Sciatic nerve (tissue), 2 donors: ENCODE measurements around the gene SLC1A7. TPM values are rescaled to one million over a fixed set of nuclear protein-coding genes. Genes with fewer than 3 reads are reported as not detected.

Source experiments
- ATAC-seq: fragments of 200-7000 bp; cut with Tn5 transposase; one replicate; pipeline ENCODE4 v1.9.1; 2020; ENCODE audit warnings: mild to moderate bottlenecking, moderate library complexity
- DNase-seq: peaks from one replicate; pipeline ENCODE4 v3.0.0-alpha.2; 2020; ENCODE audit warnings: low spot score
- intact Hi-C: fragments of 100-400 bp; cut with DNase I; formaldehyde crosslinking; loops from one replicate; pipeline ENCODE4 v1.14.2; 2022
- total RNA-seq: library from RNA; stranded (reverse); fragmentation: NEBNext Ultra II Directional; extraction: Animal tissue kit (Norgen Biotek cat#: 25700); gene quantifications from one replicate; pipeline ENCODE4 v1.2.1, GENCODE V29; 2021
- donor health status: DM: no; HTN: no; CAD: no.
- donor health status: DM: no; HTN: no; CAD: no.

SLC1A7 gene
- total RNA-seq, 1 donor from 2014 or later = 0.89 TPM

DNA sequence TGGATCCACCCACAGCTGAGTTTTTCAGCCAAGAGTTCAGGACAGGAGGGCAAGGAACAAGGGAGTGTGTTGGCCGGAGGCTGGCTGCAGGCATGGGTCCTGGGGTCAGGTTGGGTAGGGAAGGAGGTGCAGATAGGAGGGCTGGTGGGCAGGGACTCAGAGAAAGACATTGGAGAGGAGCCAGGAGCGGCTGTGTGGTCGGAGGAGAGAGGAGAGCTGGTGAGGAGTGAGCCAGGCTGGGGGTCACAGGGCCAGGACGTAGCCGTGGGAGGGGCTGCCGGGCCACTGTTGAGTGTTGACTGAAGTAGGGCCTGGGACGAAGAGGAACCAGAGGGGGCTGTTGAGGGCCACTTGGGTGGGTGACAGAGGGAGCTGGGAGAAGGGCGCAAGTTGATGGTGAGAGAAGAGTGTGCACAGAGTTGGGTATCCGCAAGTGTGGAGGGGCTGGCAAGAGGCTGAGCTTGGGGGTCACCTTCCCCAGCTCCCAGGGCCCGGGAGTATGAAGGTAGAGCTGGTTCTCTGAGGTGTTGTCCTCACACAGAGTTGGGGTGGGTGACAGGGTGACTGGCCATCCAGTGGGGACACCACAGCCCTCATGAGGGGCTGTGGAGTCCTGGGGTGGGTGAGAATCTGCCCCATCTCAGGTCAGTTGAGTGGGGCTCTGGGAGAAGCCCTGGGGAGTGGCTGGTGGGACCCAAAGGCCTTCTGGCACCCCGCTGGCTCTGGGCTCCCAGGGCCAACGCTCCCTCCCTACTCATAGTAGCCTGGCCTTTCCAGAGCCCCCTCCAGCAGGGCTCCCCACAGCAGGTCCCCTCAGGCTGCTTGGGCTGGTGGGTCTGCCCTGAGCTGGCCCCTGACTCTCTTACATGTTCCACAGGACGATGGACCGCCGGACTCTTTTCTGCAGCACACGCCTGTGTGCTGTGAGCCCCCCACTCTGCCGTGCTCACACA lies 58.5 kb downstream of the SLC1A7 start:
- DNase-seq = no peak
- no peak for ATAC-seq
- intact Hi-C loops = no loop called here

DNA sequence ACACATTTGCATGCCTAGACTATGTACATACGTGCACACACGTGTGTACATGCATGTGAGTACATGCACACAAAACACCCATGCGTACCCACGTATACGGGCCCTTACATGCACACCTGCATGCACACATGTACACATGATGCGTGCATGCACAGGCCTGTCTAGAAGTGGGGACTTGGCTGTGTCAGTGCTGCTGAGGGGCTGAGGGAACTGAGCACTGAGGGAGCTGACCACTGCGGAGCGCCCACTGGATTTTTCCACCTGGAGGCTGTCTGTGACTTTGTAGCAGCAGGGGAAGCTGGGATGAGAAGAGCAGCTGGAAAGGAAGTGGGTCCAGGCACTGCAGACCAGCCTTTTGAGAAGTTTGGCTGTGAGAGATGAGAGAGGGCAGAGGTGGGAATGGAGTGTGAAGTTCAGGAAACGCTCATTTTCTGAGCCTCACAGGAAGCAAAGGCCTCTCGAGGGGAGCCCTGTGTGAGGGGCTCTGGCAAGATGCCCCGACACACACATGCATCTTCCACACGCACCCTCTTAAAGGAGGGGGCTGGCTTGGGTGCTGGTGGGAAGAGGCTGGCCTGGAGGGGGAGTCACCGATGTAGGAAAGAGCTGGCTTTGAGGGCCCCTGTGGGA lies 59.5 kb downstream of the SLC1A7 start:
- no peak for DNase-seq
- no peak for ATAC-seq
- intact Hi-C loops = no loop called here

DNA sequence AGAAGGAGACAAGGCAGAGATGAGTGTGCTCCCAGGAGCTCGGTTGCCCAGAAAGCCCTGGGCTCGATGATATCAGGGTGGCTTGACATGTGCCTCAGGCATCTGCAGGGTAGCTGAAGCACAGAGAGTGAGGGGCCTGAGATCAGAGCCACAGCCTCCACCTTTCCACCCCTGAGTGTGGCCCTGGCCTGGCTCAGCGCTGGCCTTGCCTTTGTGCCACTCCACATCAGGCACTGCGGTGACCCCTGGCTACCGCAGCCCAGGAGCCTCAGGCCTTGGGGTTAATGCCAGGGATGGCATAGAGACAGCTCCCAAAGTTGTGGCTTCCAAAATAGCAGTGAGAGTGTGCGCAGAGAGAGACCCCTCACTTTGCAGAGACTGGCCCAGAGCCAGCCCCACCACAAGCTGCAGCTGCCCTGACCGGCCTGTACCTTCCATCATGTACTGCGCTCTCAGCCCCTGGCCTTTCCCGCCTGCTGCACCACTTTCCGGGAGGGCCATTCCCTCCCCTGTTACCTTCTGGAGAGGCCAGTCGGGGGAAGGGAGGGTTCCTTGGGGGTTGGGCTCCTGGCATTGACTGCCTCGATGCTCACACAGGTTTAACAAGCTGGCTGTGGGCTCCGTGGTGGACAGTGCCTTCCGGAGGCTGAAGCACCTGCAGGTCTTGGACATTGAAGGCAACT lies 60.9 kb downstream of the SLC1A7 start:
- ATAC-seq (no peak), DNase-seq (no peak)
- intact Hi-C loops = no loop called here

DNA sequence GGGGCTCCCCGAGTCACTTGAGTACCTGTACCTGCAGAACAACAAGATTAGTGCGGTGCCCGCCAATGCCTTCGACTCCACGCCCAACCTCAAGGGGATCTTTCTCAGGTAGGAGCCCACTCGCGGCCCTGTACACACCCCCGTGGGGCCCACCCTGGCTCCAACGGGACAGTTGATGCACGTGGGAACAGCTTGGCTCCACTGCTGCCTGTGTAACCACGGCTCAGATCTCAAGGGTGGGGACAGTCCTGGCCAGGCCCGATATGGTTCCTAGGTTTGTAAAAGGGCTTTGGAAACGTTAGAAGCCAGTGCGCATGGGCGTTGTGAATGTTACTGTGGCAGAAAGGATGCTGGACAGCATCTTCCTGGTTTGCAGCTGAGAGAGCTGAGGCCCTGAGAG lies 61.7 kb downstream of the SLC1A7 start:
- intact Hi-C loops = no loop called here
- DNase-seq = no peak

DNA sequence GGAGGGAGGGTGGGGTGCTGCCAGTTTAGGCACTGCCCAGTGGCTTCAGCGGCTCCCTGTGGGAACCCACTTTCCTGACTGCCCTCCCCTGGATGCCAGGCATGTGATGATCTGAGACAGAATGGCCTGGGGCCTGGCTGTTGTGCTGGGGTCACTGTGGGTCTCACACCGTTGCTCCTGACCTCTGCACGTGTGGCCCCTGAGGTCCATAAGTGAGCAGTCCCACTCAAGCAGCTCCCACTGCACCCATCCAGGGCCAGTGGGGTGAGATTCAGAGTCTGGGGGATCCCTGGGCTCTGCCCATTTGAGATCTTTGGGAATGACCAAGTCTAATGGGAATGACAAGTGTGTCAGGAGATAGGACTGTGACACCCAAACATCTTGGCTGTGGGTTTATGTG lies 62.4 kb downstream of the SLC1A7 start:
- ATAC-seq (no peak), DNase-seq (no peak)
- intact Hi-C loops = no loop called here

More for the DNA sequence above, 61.7 kb downstream of the SLC1A7 start:
- ATAC-seq = no peak

DNA sequence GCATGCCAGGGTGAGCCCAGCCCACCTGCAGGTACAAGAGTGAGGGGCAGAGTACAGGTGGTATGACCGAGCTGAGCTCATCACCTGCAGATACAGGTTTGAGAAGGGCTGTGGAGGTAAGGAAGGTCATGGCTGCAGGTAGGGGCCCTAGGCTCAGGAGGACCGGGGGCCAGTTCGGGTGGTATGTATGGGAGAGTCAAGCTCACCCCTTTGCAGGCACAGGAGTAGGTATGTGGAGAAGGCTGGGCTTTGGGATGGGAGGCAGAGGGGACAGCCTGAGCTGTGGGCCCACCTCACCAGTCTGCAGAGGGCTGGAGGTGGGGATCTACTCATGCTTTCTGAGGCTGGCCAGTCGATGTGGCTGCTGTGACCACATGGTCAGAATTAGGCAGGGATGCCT lies 63.2 kb downstream of the SLC1A7 start:
- no peak for DNase-seq
- no peak for ATAC-seq
- intact Hi-C loops = loop anchor here (10.0 kb wide), 1 partner anchor 106 kb away; no protein-coding TSS in a partner anchor

DNA sequence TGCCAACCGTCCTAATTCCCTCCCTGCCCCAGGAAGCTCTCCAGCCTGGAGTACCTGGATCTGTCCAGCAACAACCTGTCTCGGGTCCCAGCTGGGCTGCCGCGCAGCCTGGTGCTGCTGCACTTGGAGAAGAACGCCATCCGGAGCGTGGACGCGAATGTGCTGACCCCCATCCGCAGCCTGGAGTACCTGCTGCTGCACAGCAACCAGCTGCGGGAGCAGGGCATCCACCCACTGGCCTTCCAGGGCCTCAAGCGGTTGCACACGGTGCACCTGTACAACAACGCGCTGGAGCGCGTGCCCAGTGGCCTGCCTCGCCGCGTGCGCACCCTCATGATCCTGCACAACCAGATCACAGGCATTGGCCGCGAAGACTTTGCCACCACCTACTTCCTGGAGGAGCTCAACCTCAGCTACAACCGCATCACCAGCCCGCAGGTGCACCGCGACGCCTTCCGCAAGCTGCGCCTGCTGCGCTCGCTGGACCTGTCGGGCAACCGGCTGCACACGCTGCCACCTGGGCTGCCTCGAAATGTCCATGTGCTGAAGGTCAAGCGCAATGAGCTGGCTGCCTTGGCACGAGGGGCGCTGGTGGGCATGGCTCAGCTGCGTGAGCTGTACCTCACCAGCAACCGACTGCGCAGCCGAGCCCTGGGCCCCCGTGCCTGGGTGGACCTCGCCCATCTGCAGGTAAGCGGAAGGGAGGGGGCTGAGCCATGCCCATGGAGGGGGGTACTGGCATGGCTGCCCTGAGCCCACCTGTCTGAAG lies 63.9 kb downstream of the SLC1A7 start:
- ATAC-seq (no peak), DNase-seq (no peak)

DNA sequence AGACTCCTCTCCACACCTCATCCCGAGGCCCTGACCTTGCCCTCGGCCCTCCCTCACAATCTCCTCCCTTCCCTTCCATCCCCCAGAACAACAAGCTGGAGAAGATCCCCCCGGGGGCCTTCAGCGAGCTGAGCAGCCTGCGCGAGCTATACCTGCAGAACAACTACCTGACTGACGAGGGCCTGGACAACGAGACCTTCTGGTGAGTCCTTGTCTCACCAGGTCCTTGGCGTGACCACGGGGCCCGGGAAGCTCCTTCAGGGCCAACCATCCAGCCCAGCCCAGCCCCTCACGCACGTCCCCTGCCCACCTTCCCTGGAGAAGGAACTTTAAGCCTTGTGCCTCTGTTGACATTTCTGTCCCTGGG lies 64.9 kb downstream of the SLC1A7 start:
- ATAC-seq = no peak
- no peak for DNase-seq
- intact Hi-C loops = loop anchor here (10.0 kb wide), 1 partner anchor 107 kb away; no protein-coding TSS in a partner anchor

More for the DNA sequence above, 63.9 kb downstream of the SLC1A7 start:
- intact Hi-C loops = loop anchor here (10.0 kb wide), 1 partner anchor 106 kb away; no protein-coding TSS in a partner anchor

DNA sequence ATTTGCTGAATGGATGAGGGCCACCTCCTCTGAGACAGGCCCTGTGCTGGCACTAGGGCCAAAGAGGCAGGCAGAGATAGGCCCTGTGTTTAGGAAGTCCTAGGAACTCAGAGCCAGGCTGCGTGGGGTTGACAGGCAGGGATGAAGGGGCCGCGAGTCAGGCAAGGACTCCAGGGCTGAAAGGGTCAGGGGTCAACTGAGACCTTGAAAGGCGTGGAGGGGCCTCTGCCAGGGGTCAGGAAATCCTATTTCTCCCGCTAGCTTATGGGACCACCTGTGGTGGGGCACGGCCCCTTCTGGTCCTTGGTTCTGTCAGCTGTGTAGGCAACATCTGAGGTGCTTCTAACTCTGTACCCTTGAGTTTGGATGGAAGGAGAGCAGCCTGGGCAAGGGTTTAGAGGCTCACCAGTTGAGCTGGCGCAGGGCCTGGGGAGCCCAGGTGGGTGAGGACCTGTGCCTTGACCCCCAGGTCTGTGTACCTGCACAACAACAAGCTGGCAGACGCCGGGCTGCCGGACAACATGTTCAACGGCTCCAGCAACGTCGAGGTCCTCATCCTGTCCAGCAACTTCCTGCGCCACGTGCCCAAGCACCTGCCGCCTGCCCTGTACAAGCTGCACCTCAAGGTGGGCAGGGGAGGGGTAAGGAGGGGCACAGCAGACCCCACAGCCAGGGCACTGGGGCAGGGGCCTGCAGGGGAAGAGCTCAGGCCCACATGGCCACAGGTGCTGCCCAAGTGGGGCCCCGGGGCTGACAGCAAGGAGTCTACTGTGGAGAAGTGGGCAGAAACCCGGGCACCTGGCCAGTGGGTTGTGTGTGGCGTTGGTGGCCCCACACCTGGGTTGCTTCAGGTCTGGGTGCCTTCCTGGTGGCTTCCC lies 65.5 kb downstream of the SLC1A7 start:
- ATAC-seq = no peak
- intact Hi-C loops = loop anchor here (10.0 kb wide), 1 partner anchor 108 kb away; no protein-coding TSS in a partner anchor
- peak; percentile 59 for DNase-seq

DNA sequence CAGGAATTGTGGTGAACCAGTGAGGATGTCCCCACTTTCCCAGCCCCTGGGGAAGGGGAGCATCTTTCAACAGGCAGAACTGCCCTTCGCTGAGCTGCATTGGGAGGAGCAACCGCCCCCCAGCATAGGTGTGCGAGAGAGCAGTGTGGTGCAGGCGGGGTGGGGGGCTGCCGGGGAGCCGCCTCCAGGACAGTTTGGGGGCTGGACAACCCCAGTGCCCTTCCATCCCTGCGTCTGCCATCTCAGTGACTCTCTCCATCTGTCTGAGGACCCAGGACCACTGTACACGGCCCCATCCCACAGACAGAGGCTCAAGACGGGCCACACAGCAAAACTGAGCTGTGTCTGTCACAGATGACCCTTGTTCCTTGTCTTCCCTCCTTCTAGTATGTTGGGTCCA lies 66.3 kb downstream of the SLC1A7 start:
- ATAC-seq (no peak), DNase-seq (peak; percentile 55)
- intact Hi-C loops = loop anchor here (10.0 kb wide), 1 partner anchor 109 kb away; no protein-coding TSS in a partner anchor

DNA sequence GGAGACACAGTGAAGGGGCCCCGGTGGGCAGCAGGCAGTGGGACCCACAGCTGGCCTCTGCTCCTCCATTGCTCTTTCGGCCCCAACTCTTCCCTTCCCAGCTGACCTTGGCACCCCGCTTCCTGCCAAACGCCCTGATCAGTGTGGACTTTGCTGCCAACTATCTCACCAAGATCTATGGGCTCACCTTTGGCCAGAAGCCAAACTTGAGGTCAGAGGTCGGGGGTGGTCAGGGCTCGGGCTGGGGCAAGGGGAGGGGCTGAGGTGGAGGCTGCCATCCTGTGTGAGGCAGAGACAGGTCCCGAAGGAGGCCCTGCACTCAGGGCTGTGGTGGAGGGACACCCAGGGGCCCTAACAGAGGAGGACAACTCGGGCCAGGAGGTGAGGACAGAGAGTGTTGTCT lies 66.7 kb downstream of the SLC1A7 start:
- ATAC-seq (peak; percentile 1), DNase-seq (peak; percentile 67)
- intact Hi-C loops = loop anchor here (10.0 kb wide), 1 partner anchor 109 kb away; no protein-coding TSS in a partner anchor

DNA sequence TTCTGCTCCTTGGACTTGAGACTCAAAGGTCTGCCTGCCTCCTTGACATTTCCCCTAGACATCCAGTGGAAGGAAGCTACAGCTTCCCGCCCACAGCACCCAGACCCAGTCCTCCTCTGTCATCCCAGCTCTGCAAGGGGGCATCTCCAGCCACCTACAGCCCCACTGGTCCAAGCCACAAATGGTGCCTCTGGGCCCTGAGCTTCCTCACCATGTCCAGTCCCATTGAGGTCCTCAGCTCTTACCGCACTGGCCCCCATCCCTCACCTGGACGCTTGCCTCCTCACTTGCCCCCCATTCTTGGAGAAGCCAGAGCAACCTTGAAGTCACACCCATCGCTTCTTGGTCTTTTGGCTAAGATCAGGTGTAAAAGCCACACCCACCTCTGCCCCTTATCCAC lies 67.2 kb downstream of the SLC1A7 start:
- intact Hi-C loops = loop anchor here (10.0 kb wide), 1 partner anchor 110 kb away; no protein-coding TSS in a partner anchor
- peak; percentile 50 for DNase-seq

DNA sequence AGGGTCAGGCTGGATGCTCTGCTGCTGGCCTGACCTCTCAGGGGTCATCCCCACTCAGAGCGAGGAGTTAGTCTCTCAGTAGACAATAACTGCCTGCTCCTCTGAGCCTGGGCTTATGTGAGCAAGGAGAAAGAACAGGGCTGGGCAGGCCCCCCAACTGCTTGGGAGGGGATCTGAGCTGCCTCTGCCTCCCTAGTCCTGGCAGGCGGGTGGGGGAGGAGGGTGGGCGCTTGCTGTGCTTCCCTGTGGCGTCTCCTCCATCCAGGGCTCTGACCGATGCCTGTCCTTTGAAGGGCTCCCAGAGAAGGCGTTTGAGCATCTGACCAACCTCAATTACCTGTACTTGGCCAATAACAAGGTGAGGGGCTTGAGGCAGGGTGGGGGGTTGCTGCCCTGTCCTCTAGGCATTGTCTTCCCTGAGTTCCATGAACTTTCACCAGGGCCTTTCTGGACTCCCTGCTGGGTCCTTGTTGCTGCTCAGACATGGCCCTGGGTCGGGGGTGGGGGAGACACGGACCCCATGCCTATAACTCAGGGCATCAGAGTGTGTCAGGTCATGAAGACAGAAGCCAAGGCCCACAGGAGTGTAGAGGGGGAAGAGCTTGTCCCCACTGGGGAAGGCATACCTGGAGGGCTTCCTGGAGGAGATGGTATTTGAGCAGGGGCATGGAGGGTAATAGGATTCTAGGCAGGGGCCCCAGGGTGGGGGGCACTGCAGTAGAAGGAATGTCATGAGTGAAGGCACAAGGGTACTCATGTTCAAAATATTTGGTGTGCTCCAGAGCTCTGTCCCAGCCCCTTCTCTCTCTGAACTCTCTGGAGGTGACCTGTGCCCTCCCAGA lies 67.9 kb downstream of the SLC1A7 start:
- intact Hi-C loops = loop anchor here (10.0 kb wide), 1 partner anchor 110 kb away; no protein-coding TSS in a partner anchor
- DNase-seq = peak; percentile 53
- no peak for ATAC-seq

More for the DNA sequence above, 67.2 kb downstream of the SLC1A7 start:
- no peak for ATAC-seq

DNA sequence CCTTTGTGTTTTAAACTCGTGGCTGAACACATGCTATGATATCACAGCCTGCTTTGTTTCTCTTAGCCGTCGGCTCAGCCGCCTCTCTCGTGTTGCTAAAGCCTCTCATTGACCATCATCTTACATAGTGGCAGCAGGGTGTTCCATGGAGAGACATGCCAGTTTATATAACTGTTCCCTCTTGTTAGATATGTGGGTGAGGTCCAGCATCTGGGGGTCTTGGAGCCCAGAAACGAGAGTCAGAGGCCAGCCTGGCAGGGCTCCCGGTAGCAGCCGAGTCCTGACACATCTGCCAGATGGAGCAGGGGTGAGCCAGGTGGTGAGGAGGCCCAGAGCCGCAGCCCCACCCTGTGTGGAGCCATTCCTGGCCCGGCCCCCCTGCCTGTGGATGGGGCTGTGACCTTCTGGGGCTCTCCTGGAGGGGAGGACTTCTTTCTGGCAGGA lies 68.5 kb downstream of the SLC1A7 start:
- ATAC-seq (peak; percentile 80), DNase-seq (peak; percentile 77)
- intact Hi-C loops = loop anchor here (10.0 kb wide), 1 partner anchor 111 kb away; no protein-coding TSS in a partner anchor

DNA sequence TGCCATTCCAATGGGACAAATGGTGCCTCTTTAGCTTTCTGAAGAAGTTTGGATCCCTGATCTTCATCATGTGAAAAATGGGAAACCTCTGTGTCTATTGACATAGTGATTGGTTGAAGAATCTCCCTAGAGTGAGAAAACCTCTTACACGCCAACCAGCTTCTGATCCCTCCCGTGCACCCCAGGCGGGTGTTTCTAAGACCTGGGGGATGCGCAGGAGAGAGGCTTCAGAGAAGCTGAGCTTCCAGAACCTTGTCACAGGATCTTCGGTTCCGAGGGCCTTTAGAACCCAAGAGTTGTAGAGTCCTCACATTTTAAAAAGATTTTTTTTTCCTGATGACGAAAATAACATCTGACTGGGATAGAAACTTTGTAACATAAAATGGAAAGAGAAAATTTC lies 69.2 kb downstream of the SLC1A7 start:
- DNase-seq (peak; percentile 54), ATAC-seq (no peak)
- intact Hi-C loops = loop anchor here (10.0 kb wide), 1 partner anchor 112 kb away; no protein-coding TSS in a partner anchor

DNA sequence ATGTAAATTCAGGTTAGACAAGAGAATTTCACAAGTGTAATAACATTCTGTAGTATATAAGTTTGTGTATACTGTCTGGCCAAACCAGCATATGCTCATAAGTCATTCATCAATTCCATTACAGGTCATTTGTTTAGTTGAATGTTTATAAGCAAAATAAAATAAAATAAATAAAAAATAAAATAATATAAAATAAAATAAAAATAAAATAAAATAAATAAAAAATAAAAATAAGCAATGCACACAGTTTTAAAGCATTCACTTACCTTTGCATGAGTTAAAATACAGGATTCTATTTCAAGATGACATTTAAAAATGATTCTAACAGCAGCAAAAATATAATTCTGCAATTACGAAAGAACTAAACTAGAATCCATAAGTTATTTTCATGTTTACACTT lies 70.5 kb downstream of the SLC1A7 start:
- intact Hi-C loops = loop anchor here (10.0 kb wide), 1 partner anchor 113 kb away; no protein-coding TSS in a partner anchor
- DNase-seq (no peak), ATAC-seq (no peak)
